Hepatocyte (in vitro differentiated cells): Measurements from ENCODE around the gene NHERF1. TPM values are rescaled to one million over a fixed set of nuclear protein-coding genes. Genes with fewer than 3 reads are reported as not detected.

Experiments
- DNase-seq: peaks from one replicate; pipeline ENCODE4 v3.0.0-alpha.2; 2016; ENCODE audit warnings: low spot score
- H2AFZ ChIP-seq: fragments of 200-600 bp; sonication (generic); 2 replicates; pipeline ENCODE4 v1.6.0; 2016; ENCODE audit warnings: antibody characterized with exemption, mild to moderate bottlenecking
- H3K27ac ChIP-seq: fragments of 200-600 bp; sonication (generic); 2 replicates; pipeline ENCODE4 v1.5.1; 2016; ENCODE audit warnings: mild to moderate bottlenecking
- H3K27me3 ChIP-seq: fragments of 200-600 bp; sonication (generic); 2 replicates; pipeline ENCODE4 v1.6.1; 2016
- H3K36me3 ChIP-seq: fragments of 200-600 bp; sonication (generic); replicated peaks from 2 replicates; pipeline ENCODE4 v1.5.1; 2016; ENCODE audit warnings: low read depth; ENCODE audit not compliant: insufficient read depth
- H3K4me1 ChIP-seq: fragments of 200-600 bp; sonication (generic); 2 replicates; pipeline ENCODE4 v1.5.1; 2016; ENCODE audit warnings: mild to moderate bottlenecking, moderate library complexity; ENCODE audit not compliant: insufficient read depth
- H3K4me2 ChIP-seq: fragments of 200-600 bp; sonication (generic); 2 replicates; pipeline ENCODE4 v1.6.0; 2016
- H3K4me3 ChIP-seq: fragments of 200-600 bp; sonication (generic); 2 replicates; pipeline ENCODE4 v1.5.1; 2016; ENCODE audit warnings: mild to moderate bottlenecking
- H3K79me2 ChIP-seq: fragments of 200-600 bp; sonication (generic); 2 replicates; pipeline ENCODE4 v1.6.0; 2017; ENCODE audit warnings: mild to moderate bottlenecking
- H3K9me2 ChIP-seq: fragments of 200-600 bp; sonication (generic); replicated peaks from 2 replicates; pipeline ENCODE4 v1.6.0; 2017; ENCODE audit warnings: mild to moderate bottlenecking; ENCODE audit not compliant: insufficient read depth
- H3K9me3 ChIP-seq: fragments of 200-600 bp; sonication (generic); 2 replicates; pipeline ENCODE4 v1.5.1; 2016; ENCODE audit warnings: low read depth, mild to moderate bottlenecking
- H4K20me1 ChIP-seq: fragments of 200-600 bp; sonication (generic); 2 replicates; pipeline ENCODE4 v1.6.0; 2016; ENCODE audit warnings: mild to moderate bottlenecking; ENCODE audit not compliant: insufficient read depth, poor library complexity, severe bottlenecking
- CTCF ChIP-seq: fragments of 200-600 bp; sonication (generic); IDR thresholded peaks from 2 replicates; pipeline ENCODE4 v1.5.1; 2016; ENCODE audit warnings: antibody characterized with exemption, mild to moderate bottlenecking; ENCODE audit not compliant: poor library complexity
- EZH2 ChIP-seq: fragments of 200-600 bp; sonication (generic); IDR thresholded peaks from 2 replicates; pipeline ENCODE4 v1.6.1; 2016; ENCODE audit warnings: antibody characterized with exemption, mild to moderate bottlenecking, borderline replicate concordance
- EZH2phosphoT487 ChIP-seq: fragments of 200-600 bp; sonication (generic); IDR thresholded peaks from one replicate; pipeline ENCODE4 v1.6.1; 2018; ENCODE audit warnings: antibody characterized with exemption, mild to moderate bottlenecking, low read depth, moderate library complexity; ENCODE audit not compliant: unreplicated experiment, severe bottlenecking
- WGBS: methylation state at CpG from one replicate; pipeline ENCODE4 v1.1.6; 2016; ENCODE audit warnings: low lambda C conversion rate; ENCODE audit errors: missing lambda C conversion rate; 5-methylcytosine and 5-hydroxymethylcytosine counted together
- polyA plus RNA-seq: library from polyadenylated mRNA; unstranded; fragments of >200 nt; fragmentation: Nextera tagmentation; extraction: Ambion mirVana; gene quantifications from 2 replicates; pipeline ENCODE4 v1.2.1, GENCODE V29; 2016
- total RNA-seq: library from RNA; depleted of rRNA; stranded (reverse); fragments of >200 nt; gene quantifications from 2 replicates; pipeline ENCODE4 v1.2.3, GENCODE V29; 2014

The NHERF1 gene
- total and polyA plus RNA-seq, 2 experiments from 2014 or later = 263 to 763 TPM

DNA sequence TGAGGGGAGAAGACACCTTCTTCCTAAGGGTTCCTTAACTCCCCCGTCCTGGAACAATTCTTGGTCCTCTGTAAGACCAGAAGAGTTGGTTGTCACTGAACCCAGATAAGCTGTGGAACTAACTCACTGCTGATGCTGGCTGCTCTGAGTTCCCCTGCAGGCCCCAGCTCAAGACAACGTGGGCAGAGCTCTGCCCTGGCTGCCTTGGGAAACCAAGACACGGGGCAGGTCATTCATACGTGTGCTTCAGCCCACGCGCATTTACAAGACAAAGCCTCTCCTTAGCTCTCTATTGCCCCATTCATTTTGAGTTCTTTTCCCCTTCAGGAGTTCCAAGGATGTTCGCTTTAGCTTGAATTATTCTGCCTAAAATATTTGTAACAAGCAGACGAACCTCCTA is 31.1 kb downstream of the NHERF1 start:
- H4K20me1 ChIP-seq = no peaks in the 10 kb centered on the region
- 88% methylated on average over 8 of the region's 8 CpGs for WGBS
- no peaks in the 10 kb centered on the region for H3K36me3 ChIP-seq
- peaks cover 38% of the 10 kb centered on the region for H3K79me2 ChIP-seq
- no peaks in the 10 kb centered on the region for H3K9me2 ChIP-seq
- H2AFZ ChIP-seq = no peak overlapping the region
- no peak overlapping the region for H3K27ac ChIP-seq
- DNase-seq = no peak
- TF ChIP-seq EZH2 (no peak), CTCF (no peak), EZH2phosphoT487 (no peak)
- no peak overlapping the region for H3K4me2 ChIP-seq
- no peaks in the 10 kb centered on the region for H3K9me3 ChIP-seq
- H3K4me3 ChIP-seq = no peak overlapping the region
- H3K4me1 ChIP-seq = peaks cover 10% of the 10 kb centered on the region
- H3K27me3 ChIP-seq = no peaks in the 10 kb centered on the region

- H3K9me3 ChIP-seq = no peaks in the 10 kb centered on the region
- H3K36me3 ChIP-seq = no peaks in the 10 kb centered on the region
- H3K27ac ChIP-seq = no peak overlapping the region
- 91% methylated on average over 11 of the region's 11 CpGs for WGBS
- no peak overlapping the region for H2AFZ ChIP-seq
- TF ChIP-seq CTCF = no peak
- H3K4me2 ChIP-seq = no peak overlapping the region
- H3K9me2 ChIP-seq = no peaks in the 10 kb centered on the region
- H4K20me1 ChIP-seq = no peaks in the 10 kb centered on the region
- no peak overlapping the region for H3K4me3 ChIP-seq
- DNase-seq = no peak
- H3K79me2 ChIP-seq = peaks cover 33% of the 10 kb centered on the region
- peaks cover 10% of the 10 kb centered on the region for H3K4me1 ChIP-seq
- no peaks in the 10 kb centered on the region for H3K27me3 ChIP-seq
These were observed 31.5 kb downstream of the NHERF1 start for GRCh38 chr17:74779948-74780400.

DNA sequence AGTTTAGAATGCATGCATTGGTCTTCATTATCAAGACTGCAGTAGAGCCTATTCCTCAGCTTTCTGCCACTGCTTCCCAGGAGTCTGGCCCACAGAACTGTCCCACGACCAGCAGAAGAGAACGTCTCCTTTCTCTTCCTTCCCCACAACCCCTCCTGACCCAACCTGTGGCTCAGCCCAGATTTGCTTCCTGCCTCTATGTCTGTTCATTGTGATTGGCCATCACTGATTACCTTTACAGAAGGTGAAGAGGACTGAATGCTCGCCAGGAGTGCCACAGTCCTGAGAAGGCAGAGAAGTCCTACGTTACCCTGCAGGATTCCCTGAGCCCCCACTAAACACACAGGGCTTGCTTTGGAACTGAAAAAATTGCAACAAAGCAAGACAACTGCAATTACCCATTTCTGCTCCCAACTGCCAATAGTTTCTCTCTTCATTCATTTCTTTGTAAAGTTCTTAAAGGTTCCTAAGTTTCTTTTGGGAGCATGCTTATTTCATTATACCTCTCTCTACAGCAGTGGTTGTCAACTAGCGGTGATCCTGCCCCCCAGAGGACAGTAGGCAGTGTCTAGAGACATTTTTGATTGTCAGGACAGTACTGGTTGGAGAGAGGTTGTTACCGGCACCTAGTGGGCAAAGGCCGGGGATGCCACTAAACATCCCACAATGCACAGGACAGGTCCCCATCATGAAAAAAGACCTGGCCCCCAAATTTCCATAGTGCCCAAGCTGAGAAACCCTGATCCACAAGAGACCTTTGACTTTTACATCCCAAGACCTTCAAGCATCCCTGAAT is 32.2 kb downstream of the NHERF1 start:
- 69% methylated on average over 7 of the region's 7 CpGs for WGBS

More for the DNA sequence above, 32.2 kb downstream of the NHERF1 start:
- H3K79me2 ChIP-seq = peaks cover 27% of the 10 kb centered on the region
- no peaks in the 10 kb centered on the region for H3K36me3 ChIP-seq
- no peaks in the 10 kb centered on the region for H3K9me3 ChIP-seq
- no peak overlapping the region for H2AFZ ChIP-seq
- TF ChIP-seq CTCF (peak; percentile 43), EZH2 (no peak)
- H3K9me2 ChIP-seq = no peaks in the 10 kb centered on the region
- no peak for DNase-seq
- H3K4me3 ChIP-seq = no peak overlapping the region
- H4K20me1 ChIP-seq = no peaks in the 10 kb centered on the region
- H3K27me3 ChIP-seq = no peaks in the 10 kb centered on the region
- H3K4me1 ChIP-seq = peaks cover 4% of the 10 kb centered on the region
- no peak overlapping the region for H3K4me2 ChIP-seq
- H3K27ac ChIP-seq = no peak overlapping the region
